ENCODE data around the gene SLC38A11. TPM values are rescaled to one million over a fixed set of nuclear protein-coding genes. Genes with fewer than 3 reads are reported as not detected.

The SLC38A11 gene
- 0.02 to 0.22 TPM (median 0.08 TPM) in 3 of 5 replicates, not detected in the others for total RNA-seq (2022; extraction: Qiagen RNA extraction)

GRCh38 chr2:164954954-164955701, at the start of gene SLC38A11:
Gene SLC38A11, minus strand, starts transcription at chr2:164955525. Its CDS starts 278 bp downstream, at chr2:164955247.

Other genes with a start within 250 kb of the SLC38A11 start
- gene COBLL1, start 113.7 kb downstream of the SLC38A11 start, total RNA-seq (2022; extraction: Qiagen RNA extraction): 4.6 to 7.0 TPM (median 5.3 TPM) in 5 replicates
- gene SCN3A, start 248.5 kb upstream of the SLC38A11 start, total RNA-seq (2022; extraction: Qiagen RNA extraction): 0.02 to 0.09 TPM (median 0.02 TPM) in 3 of 5 replicates, not detected in the others

Data from A549 treated with AZD2906 at 1 μM for 4 hours (cell line).